ENCODE data around the gene PSRC1.

Gene PSRC1

DNA sequence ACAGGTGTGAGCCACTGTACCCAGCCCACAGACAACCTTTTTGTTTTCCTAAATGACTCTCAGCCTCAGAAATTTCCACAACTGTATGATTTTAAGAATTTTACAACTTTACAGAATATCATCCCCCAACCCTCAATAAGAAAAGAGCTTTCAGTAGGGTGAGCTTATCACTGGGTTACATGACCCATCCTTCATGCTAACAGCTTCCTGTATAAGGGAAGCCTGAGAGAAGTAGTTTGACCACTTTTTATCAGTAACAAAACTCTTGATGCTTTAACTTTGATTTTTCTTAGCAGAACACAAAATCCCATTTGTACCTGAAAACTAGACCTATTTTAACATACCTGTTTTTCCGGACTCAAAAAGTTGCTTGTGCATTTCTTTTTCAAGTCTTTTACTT, 33.6 kb upstream of the PSRC1 start:
- no peak for DNase-seq (ENCODE audit: low read depth)
- H3K4me3 ChIP-seq (ENCODE audit: low read depth, low read length): no peak overlapping the region
- TF ChIP-seq MYC (IDR thresholded peaks at IDR 0.05; ENCODE audit: low read depth, low read length) (no peak), POLR2A (IDR thresholded peaks at IDR 0.05; ENCODE audit: extremely low read depth, insufficient read length) (no peak)
- TF ChIP-seq, protein P1, sequence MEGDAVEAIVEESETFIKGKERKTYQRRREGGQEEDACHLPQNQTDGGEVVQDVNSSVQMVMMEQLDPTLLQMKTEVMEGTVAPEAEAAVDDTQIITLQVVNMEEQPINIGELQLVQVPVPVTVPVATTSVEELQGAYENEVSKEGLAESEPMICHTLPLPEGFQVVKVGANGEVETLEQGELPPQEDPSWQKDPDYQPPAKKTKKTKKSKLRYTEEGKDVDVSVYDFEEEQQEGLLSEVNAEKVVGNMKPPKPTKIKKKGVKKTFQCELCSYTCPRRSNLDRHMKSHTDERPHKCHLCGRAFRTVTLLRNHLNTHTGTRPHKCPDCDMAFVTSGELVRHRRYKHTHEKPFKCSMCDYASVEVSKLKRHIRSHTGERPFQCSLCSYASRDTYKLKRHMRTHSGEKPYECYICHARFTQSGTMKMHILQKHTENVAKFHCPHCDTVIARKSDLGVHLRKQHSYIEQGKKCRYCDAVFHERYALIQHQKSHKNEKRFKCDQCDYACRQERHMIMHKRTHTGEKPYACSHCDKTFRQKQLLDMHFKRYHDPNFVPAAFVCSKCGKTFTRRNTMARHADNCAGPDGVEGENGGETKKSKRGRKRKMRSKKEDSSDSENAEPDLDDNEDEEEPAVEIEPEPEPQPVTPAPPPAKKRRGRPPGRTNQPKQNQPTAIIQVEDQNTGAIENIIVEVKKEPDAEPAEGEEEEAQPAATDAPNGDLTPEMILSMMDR (IDR thresholded peaks at IDR 0.05; ENCODE audit: low read depth, low read length): no peak
- TF ChIP-seq, protein P2, sequence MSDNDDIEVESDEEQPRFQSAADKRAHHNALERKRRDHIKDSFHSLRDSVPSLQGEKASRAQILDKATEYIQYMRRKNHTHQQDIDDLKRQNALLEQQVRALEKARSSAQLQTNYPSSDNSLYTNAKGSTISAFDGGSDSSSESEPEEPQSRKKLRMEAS (IDR thresholded peaks at IDR 0.05; ENCODE audit: low read depth, low read length): no peak

DNA sequence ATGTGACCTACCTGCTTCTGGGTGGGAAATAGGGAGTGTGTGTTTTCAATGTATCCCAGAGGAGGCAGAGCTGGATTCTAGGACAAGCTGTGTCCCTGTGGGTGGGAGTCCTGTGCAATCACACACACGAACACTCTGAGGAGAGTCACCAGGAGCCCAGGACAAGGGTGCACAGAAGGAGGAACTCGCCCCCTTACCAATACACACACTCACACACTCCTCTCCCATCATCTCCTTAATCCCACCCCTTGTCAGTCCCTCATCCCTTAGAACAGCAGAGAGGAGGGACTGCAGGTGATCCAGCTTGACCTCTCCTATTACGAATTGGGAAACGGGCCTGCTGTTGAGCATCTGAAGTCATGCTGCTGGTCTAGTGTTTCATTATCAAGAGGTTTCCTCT, 32.3 kb upstream of the PSRC1 start:
- no peak for DNase-seq (ENCODE audit: low read depth)
- TF ChIP-seq, protein P1 (IDR thresholded peaks at IDR 0.05; ENCODE audit: low read depth, low read length): no peak
- TF ChIP-seq POLR2A (IDR thresholded peaks at IDR 0.05; ENCODE audit: extremely low read depth, insufficient read length) (no peak), MYC (IDR thresholded peaks at IDR 0.05; ENCODE audit: low read depth, low read length) (no peak)
- TF ChIP-seq, protein P2 (IDR thresholded peaks at IDR 0.05; ENCODE audit: low read depth, low read length): no peak
- no peak overlapping the region for H3K4me3 ChIP-seq (ENCODE audit: low read depth, low read length)

DNA sequence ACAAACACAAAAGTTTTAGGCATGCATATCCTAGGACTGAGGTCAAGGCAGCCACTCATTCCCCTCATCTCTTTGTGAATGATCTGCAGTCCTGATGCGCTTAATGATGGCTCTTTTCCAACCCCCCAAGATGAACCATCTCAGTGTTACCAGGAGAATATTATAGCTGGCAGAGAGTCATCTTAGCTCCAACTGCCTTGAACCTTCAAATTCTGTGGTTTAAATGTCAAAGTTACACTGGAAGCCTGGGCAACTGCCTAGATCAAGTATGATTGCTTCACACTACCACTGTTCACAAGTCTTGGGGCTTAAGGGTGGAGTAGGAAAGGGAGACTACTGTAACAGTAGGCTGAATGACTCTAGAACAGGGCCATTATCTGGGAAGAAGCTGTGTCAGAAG, 31.9 kb upstream of the PSRC1 start:
- DNase-seq (ENCODE audit: low read depth): no peak
- TF ChIP-seq MYC (IDR thresholded peaks at IDR 0.05; ENCODE audit: low read depth, low read length): no peak
- TF ChIP-seq, protein P1 (IDR thresholded peaks at IDR 0.05; ENCODE audit: low read depth, low read length): no peak
- no peak for TF ChIP-seq POLR2A (IDR thresholded peaks at IDR 0.05; ENCODE audit: extremely low read depth, insufficient read length)
- H3K4me3 ChIP-seq (ENCODE audit: low read depth, low read length): no peak overlapping the region

DNA sequence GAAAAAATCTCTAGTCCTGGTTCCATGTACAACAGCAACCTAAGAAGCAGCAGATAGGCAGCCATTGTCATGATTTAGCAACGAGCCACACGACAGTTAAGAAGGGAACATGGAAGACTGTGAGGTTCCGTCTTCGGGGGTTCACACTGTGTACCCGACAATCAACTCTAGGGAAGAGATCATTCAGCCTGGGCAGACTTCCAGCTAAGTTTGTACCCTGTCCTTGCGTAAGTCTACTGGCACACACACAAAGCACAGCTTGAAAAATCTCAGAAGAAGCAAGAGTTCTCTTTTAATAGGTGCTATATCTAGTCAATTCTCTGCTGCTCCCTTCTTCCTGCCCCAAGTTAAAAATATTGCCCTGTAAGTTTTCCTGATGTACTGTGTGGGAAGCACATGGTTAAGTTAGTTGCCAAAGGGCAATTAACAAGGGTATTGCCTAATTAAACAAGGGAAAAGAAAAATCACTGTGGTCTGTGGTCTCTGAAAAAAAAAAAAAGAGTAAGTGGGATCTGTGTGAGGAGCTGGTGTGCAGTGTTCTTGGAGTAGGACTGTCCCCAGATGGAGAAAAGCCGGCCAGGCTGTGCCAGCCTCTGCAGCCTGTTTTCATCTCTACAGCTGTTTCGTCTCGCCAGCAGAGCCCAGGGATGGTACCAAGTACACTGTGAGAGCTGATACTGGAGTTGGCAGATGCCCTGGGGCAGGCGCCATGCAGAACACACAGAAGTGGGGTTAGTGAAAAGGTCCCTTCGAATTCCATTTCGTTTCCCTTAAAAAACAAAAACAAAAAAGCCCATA, 30.2 kb upstream of the PSRC1 start:
- DNase-seq (ENCODE audit: low read depth): no peak
- no peak overlapping the region for H3K4me3 ChIP-seq (ENCODE audit: low read depth, low read length)
- TF ChIP-seq, protein P1 (IDR thresholded peaks at IDR 0.05; ENCODE audit: low read depth, low read length): no peak
- TF ChIP-seq MYC (IDR thresholded peaks at IDR 0.05; ENCODE audit: low read depth, low read length) (no peak), POLR2A (IDR thresholded peaks at IDR 0.05; ENCODE audit: extremely low read depth, insufficient read length) (no peak)
- TF ChIP-seq, protein P2 (IDR thresholded peaks at IDR 0.05; ENCODE audit: low read depth, low read length): no peak

DNA sequence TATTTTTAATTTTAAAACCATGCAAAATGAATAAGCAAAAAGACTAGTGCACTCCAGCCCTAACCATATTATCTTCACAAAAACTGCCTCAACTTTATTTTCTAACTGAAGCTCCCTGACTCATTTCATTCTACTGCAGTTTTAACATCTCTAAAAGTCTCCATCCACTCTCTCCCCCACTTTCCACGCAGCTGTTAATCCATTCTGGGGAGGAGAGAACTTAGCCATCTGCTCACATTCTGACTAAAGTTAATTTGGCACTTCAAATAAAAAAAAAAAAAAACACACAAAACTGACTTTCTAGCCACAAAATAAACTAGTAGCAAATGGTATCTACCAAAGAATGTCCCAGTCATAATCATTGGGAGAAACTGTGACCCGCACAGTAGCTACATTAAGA, 29.3 kb upstream of the PSRC1 start:
- no peak for TF ChIP-seq MYC (IDR thresholded peaks at IDR 0.05; ENCODE audit: low read depth, low read length)
- TF ChIP-seq, protein P1 (IDR thresholded peaks at IDR 0.05; ENCODE audit: low read depth, low read length): no peak
- TF ChIP-seq POLR2A (IDR thresholded peaks at IDR 0.05; ENCODE audit: extremely low read depth, insufficient read length): no peak
- TF ChIP-seq, protein P2 (IDR thresholded peaks at IDR 0.05; ENCODE audit: low read depth, low read length): no peak
- no peak for DNase-seq (ENCODE audit: low read depth)
- H3K4me3 ChIP-seq (ENCODE audit: low read depth, low read length): no peak overlapping the region

Measured in NB4 (cell line).